Astrocyte (in vitro differentiated cells and primary cell): Measurements from ENCODE around the gene ILF3. TPM values are rescaled to one million over a fixed set of nuclear protein-coding genes. Genes with fewer than 3 reads are reported as not detected.
A peak's percentile ranks its signal among the peaks of the same experiment; 100 is the strongest.

Experiments used
- DNase-seq: peaks from one replicate; pipeline ENCODE4 v3.0.0-alpha.2; 2010; ENCODE audit warnings: low read depth
- FAIRE-seq: peaks from 2 replicates; lab custom pipeline; 2011; peaks lifted over from hg19 to GRCh38; lab: Jason Lieb, UNC
- H2AFZ ChIP-seq: 2 replicates; pipeline ENCODE4 v1.6.0; 2012; ENCODE audit warnings: low read depth, low read length, inconsistent platforms
- H3K27ac ChIP-seq: 2 replicates; pipeline ENCODE4 v1.5.1; 2011; ENCODE audit warnings: low read depth, low read length, inconsistent platforms
- H3K27me3 ChIP-seq: 2 replicates; pipeline ENCODE4 v1.6.0; 2011; ENCODE audit warnings: low read length, inconsistent platforms; ENCODE audit not compliant: insufficient read depth
- H3K36me3 ChIP-seq: 2 replicates; pipeline ENCODE4 v1.5.1; 2011; ENCODE audit warnings: low read length, inconsistent platforms; ENCODE audit not compliant: insufficient read depth
- H3K4me1 ChIP-seq: 2 replicates; pipeline ENCODE4 v1.5.1; 2011; ENCODE audit warnings: low read length, inconsistent platforms; ENCODE audit not compliant: insufficient read depth
- H3K4me2 ChIP-seq: 2 replicates; pipeline ENCODE4 v1.6.0; 2012; ENCODE audit warnings: low read length, inconsistent platforms
- H3K4me3 ChIP-seq: 2 replicates; pipeline ENCODE4 v1.5.1; 2011; ENCODE audit warnings: low read depth, mild to moderate bottlenecking, low read length, inconsistent platforms; ENCODE audit not compliant: insufficient read depth
- H3K79me2 ChIP-seq: 2 replicates; pipeline ENCODE4 v1.6.0; 2012; ENCODE audit warnings: mild to moderate bottlenecking, low read length, inconsistent platforms; ENCODE audit not compliant: insufficient read depth
- H3K9ac ChIP-seq: 2 replicates; pipeline ENCODE4 v1.6.0; 2012; ENCODE audit warnings: mild to moderate bottlenecking, low read length, inconsistent platforms
- H3K9me3 ChIP-seq: 2 replicates; pipeline ENCODE4 v1.5.1; 2012; ENCODE audit warnings: low read depth, mild to moderate bottlenecking, low read length, inconsistent platforms; ENCODE audit not compliant: insufficient read depth
- H4K20me1 ChIP-seq: 2 replicates; pipeline ENCODE4 v1.6.0; 2012; ENCODE audit warnings: low read length, inconsistent platforms; ENCODE audit not compliant: insufficient read depth
- H3K27ac Mint-ChIP-seq: one replicate; pipeline ENCODE4 v1.8.0; 2021; ENCODE audit warnings: mild to moderate bottlenecking, mixed read lengths; ENCODE audit not compliant: unreplicated experiment
- H3K27me3 Mint-ChIP-seq: one replicate; pipeline ENCODE4 v1.8.0; 2021; ENCODE audit warnings: low read depth, mixed read lengths; ENCODE audit not compliant: unreplicated experiment
- H3K36me3 Mint-ChIP-seq: one replicate; pipeline ENCODE4 v1.8.0; 2021; ENCODE audit warnings: low read depth, mixed read lengths; ENCODE audit not compliant: unreplicated experiment
- H3K4me1 Mint-ChIP-seq: one replicate; pipeline ENCODE4 v1.8.0; 2021; ENCODE audit warnings: low read depth, mixed read lengths; ENCODE audit not compliant: unreplicated experiment
- H3K4me3 Mint-ChIP-seq: one replicate; pipeline ENCODE4 v1.8.0; 2021; ENCODE audit warnings: mild to moderate bottlenecking, moderate library complexity, mixed read lengths; ENCODE audit not compliant: unreplicated experiment
- H3K9me3 Mint-ChIP-seq: one replicate; pipeline ENCODE4 v1.8.0; 2021; ENCODE audit warnings: mild to moderate bottlenecking, mixed read lengths; ENCODE audit not compliant: unreplicated experiment
- CTCF ChIP-seq: IDR thresholded peaks from 2 replicates; pipeline ENCODE4 v1.5.1; 2011; ENCODE audit warnings: low read depth, mild to moderate bottlenecking, inconsistent platforms, low read length, moderate library complexity; ENCODE audit not compliant: insufficient read depth
- EZH2 ChIP-seq: IDR thresholded peaks from 2 replicates; pipeline ENCODE4 v1.6.1; 2012; ENCODE audit warnings: mild to moderate bottlenecking, low read length, inconsistent platforms; ENCODE audit not compliant: insufficient read depth
- total RNA-seq: library from RNA; stranded (reverse); gene quantifications from 2 replicates; pipeline ENCODE4 v1.2.1, GENCODE V29; 2021

The ILF3 gene
- total RNA-seq, 1 donor from 2014 or later: 244 TPM

- H3K4me1 ChIP-seq: peaks cover 3% of the 10 kb centered on the region
- no peaks in the 10 kb centered on the region for H3K9me3 ChIP-seq
- H3K79me2 ChIP-seq: peaks cover 25% of the 10 kb centered on the region
- Mint-ChIP-seq H3K4me3 (no peak overlapping the region), H3K27ac (peak overlapping the region; percentile 62), H3K9me3 (peaks cover 2% of the 10 kb centered on the region), H3K27me3 (peaks cover 3% of the 10 kb centered on the region), H3K4me1 (peaks cover 4% of the 10 kb centered on the region), H3K36me3 (peaks cover 11% of the 10 kb centered on the region)
- H3K27ac ChIP-seq: no peak overlapping the region
- DNase-seq (no peak), FAIRE-seq (no peak)
- TF ChIP-seq CTCF (no peak), EZH2 (no peak)
- no peaks in the 10 kb centered on the region for H3K27me3 ChIP-seq
- no peak overlapping the region for H3K9ac ChIP-seq
- H2AFZ ChIP-seq: no peak overlapping the region
- no peak overlapping the region for H3K4me2 ChIP-seq
- H4K20me1 ChIP-seq: peaks cover 79% of the 10 kb centered on the region
- H3K4me3 ChIP-seq: no peak overlapping the region
- peaks cover 23% of the 10 kb centered on the region for H3K36me3 ChIP-seq
Observed at GRCh38 chr19:10692673-10693264, 38.6 kb downstream of the ILF3 start.

- Histone ChIP-seq H3K4me1 (peaks cover 3% of the 10 kb centered on the region), H3K79me2 (peaks cover 9% of the 10 kb centered on the region), H4K20me1 (peaks cover 58% of the 10 kb centered on the region), H3K27me3 (no peaks in the 10 kb centered on the region), H3K36me3 (peaks cover 15% of the 10 kb centered on the region), H3K4me3 (no peak overlapping the region), H3K9ac (no peak overlapping the region), H3K27ac (no peak overlapping the region), H2AFZ (no peak overlapping the region), H3K9me3 (no peaks in the 10 kb centered on the region), H3K4me2 (peak overlapping the region; percentile 82)
- TF ChIP-seq EZH2 (no peak), CTCF (no peak)
- peaks cover 11% of the 10 kb centered on the region for H3K36me3 Mint-ChIP-seq
- peaks cover 4% of the 10 kb centered on the region for H3K4me1 Mint-ChIP-seq
- H3K9me3 Mint-ChIP-seq: peaks cover 2% of the 10 kb centered on the region
- no peak overlapping the region for H3K27ac Mint-ChIP-seq
- peaks cover 4% of the 10 kb centered on the region for H3K27me3 Mint-ChIP-seq
- DNase-seq (no peak), FAIRE-seq (no peak)
- H3K4me3 Mint-ChIP-seq: peak overlapping the region; percentile 78
Observed at GRCh38 chr19:10694706-10695307, 40.7 kb downstream of the ILF3 start.
